Osteocyte (in vitro differentiated cells): ENCODE measurements around the gene SLC12A3. TPM values are rescaled to one million over a fixed set of nuclear protein-coding genes. Genes with fewer than 3 reads are reported as not detected.
"Not testable (repeated sequence)": the region's sequence is repeated elsewhere in the genome, so short reads cannot be mapped to it uniquely, and the experiment has no call there.

Experiments
- DNase-seq: peaks from one replicate; pipeline ENCODE4 v3.0.0; 2021; ENCODE audit warnings: mixed read lengths; ENCODE audit not compliant: unreplicated experiment; ENCODE audit errors: extremely low spot score
- H3K27ac Mint-ChIP-seq: one replicate; pipeline ENCODE4 v1.8.0; 2021; ENCODE audit warnings: mild to moderate bottlenecking, mixed read lengths; ENCODE audit not compliant: unreplicated experiment
- H3K27me3 Mint-ChIP-seq: one replicate; pipeline ENCODE4 v1.8.0; 2021; ENCODE audit warnings: mixed read lengths; ENCODE audit not compliant: unreplicated experiment
- H3K36me3 Mint-ChIP-seq: one replicate; pipeline ENCODE4 v1.8.0; 2021; ENCODE audit warnings: mixed read lengths; ENCODE audit not compliant: unreplicated experiment
- H3K4me1 Mint-ChIP-seq: one replicate; pipeline ENCODE4 v1.8.0; 2021; ENCODE audit warnings: mixed read lengths; ENCODE audit not compliant: unreplicated experiment
- H3K4me3 Mint-ChIP-seq: one replicate; pipeline ENCODE4 v1.8.0; 2021; ENCODE audit warnings: mild to moderate bottlenecking, moderate library complexity, mixed read lengths; ENCODE audit not compliant: unreplicated experiment
- H3K9me3 Mint-ChIP-seq: one replicate; pipeline ENCODE4 v1.8.0; 2021; ENCODE audit warnings: mixed read lengths; ENCODE audit not compliant: unreplicated experiment
- CTCF ChIP-seq: fragments of 200-600 bp; sonication (generic); IDR thresholded peaks from 2 replicates; pipeline ENCODE4 v1.5.0; 2021; ENCODE audit warnings: antibody characterized with exemption, mild to moderate bottlenecking, moderate library complexity
- total RNA-seq: library from RNA; stranded (reverse); gene quantifications from 2 replicates; pipeline ENCODE4 v1.2.1, GENCODE V29; 2021

SLC12A3 gene
- total RNA-seq, 1 donor from 2014 or later, result not detected

- Mint-ChIP-seq H3K27me3 (no peaks in the 10 kb centered on the region), H3K4me3 (no peak overlapping the region), H3K9me3 (no peaks in the 10 kb centered on the region), H3K36me3 (no peaks in the 10 kb centered on the region), H3K27ac (peak overlapping the region; percentile 56), H3K4me1 (peaks cover 35% of the 10 kb centered on the region)
- TF ChIP-seq CTCF, result no peak
- DNase-seq, result no peak
Measured at GRCh38 chr16:56861756-56862155, 3.3 kb upstream of the SLC12A3 start.

- TF ChIP-seq CTCF, result no peak
- no peaks in the 10 kb centered on the region for H3K27me3 Mint-ChIP-seq
- H3K9me3 Mint-ChIP-seq, result no peaks in the 10 kb centered on the region
- peak overlapping the region; percentile 38 for H3K27ac Mint-ChIP-seq
- H3K4me1 Mint-ChIP-seq, result peaks cover 37% of the 10 kb centered on the region
- DNase-seq, result no peak
- no peak overlapping the region for H3K4me3 Mint-ChIP-seq
- no peaks in the 10 kb centered on the region for H3K36me3 Mint-ChIP-seq
Measured at GRCh38 chr16:56862776-56863175, 2.2 kb upstream of the SLC12A3 start.

GRCh38 chr16:56865394-56866062 is 521 bp downstream of the SLC12A3 start:
- no peak overlapping the region for H3K27ac Mint-ChIP-seq
- no peak for DNase-seq
- no peaks in the 10 kb centered on the region for H3K27me3 Mint-ChIP-seq
- no peak for TF ChIP-seq CTCF
- no peaks in the 10 kb centered on the region for H3K9me3 Mint-ChIP-seq
- no peak overlapping the region for H3K4me3 Mint-ChIP-seq
- peaks cover 28% of the 10 kb centered on the region for H3K4me1 Mint-ChIP-seq
- no peaks in the 10 kb centered on the region for H3K36me3 Mint-ChIP-seq

- H3K27ac Mint-ChIP-seq, result no peak overlapping the region
- H3K4me3 Mint-ChIP-seq, result no peak overlapping the region
- no peaks in the 10 kb centered on the region for H3K27me3 Mint-ChIP-seq
- H3K36me3 Mint-ChIP-seq, result no peaks in the 10 kb centered on the region
- DNase-seq, result no peak
- H3K9me3 Mint-ChIP-seq, result no peaks in the 10 kb centered on the region
- H3K4me1 Mint-ChIP-seq, result peaks cover 16% of the 10 kb centered on the region
- peak; percentile 79 for TF ChIP-seq CTCF
Measured at GRCh38 chr16:56866955-56867830, 2.2 kb downstream of the SLC12A3 start.

- Mint-ChIP-seq H3K27me3 (no peaks in the 10 kb centered on the region), H3K9me3 (no peaks in the 10 kb centered on the region), H3K4me3 (no peak overlapping the region)
Measured at GRCh38 chr16:56868175-56868574, 3.2 kb downstream of the SLC12A3 start.

GRCh38 chr16:56868766-56869165 is 3.8 kb downstream of the SLC12A3 start:
- not testable (repeated sequence) for H3K36me3 Mint-ChIP-seq, DNase-seq, H3K4me3 Mint-ChIP-seq, H3K9me3 Mint-ChIP-seq, H3K27ac Mint-ChIP-seq, H3K27me3 Mint-ChIP-seq
- H3K4me1 Mint-ChIP-seq, result peaks cover 15% of the 10 kb centered on the region

More at GRCh38 chr16:56868175-56868574, 3.2 kb downstream of the SLC12A3 start:
- no peak overlapping the region for H3K27ac Mint-ChIP-seq
- H3K36me3 Mint-ChIP-seq, result no peaks in the 10 kb centered on the region
- TF ChIP-seq CTCF, result no peak
- H3K4me1 Mint-ChIP-seq, result peaks cover 15% of the 10 kb centered on the region
- no peak for DNase-seq
